SK-N-SH (cell line): ENCODE measurements around the gene PPM1A. TPM values are rescaled to one million over a fixed set of nuclear protein-coding genes. Genes with fewer than 3 reads are reported as not detected.

Source experiments
- CTCF ChIA-PET: fragments of 300-600, 350-600 bp; formaldehyde crosslinking; extraction: SDS; loops from one replicate; lab custom pipeline; 2021; lab: Yijun Ruan, JAX
- POLR2A ChIA-PET: fragments of 350-600 bp; sonication (Branson Sonifier 250); formaldehyde crosslinking; extraction: SDS; loops from one replicate; lab custom pipeline; 2020; ENCODE audit warnings: antibody characterized with exemption, inconsistent platforms; lab: Yijun Ruan, JAX
- DNase-seq: peaks from one replicate; pipeline ENCODE4 v3.0.0; 2012
- H2AFZ ChIP-seq: fragments of 200-600 bp; sonication (generic); 2 replicates; pipeline ENCODE4 v1.8.1; 2016; ENCODE audit warnings: antibody characterized with exemption, mild to moderate bottlenecking, low read depth
- H3F3A ChIP-seq: fragments of 200-600 bp; sonication (generic); replicated peaks from 2 replicates; pipeline ENCODE3; 2016; ENCODE audit warnings: antibody characterized with exemption, mild to moderate bottlenecking; ENCODE audit not compliant: insufficient read depth
- H3K27ac ChIP-seq, 2 experiments: fragments of 200-500 bp in 1 of 2; fragments of 200-600 bp in 1 of 2; sonication (Bioruptor generic) in 1 of 2; sonication (generic), shearing (Covaris generic) in 1 of 2; 2 replicates each; pipeline versions ENCODE4 v1.5.1 to v1.6.1; 2014 to 2016; ENCODE audit warnings: low read depth in 2 of 2, inconsistent platforms in 1 of 2, low read length in 1 of 2, mild to moderate bottlenecking in 1 of 2, mixed read lengths in 1 of 2
- H3K27me3 ChIP-seq: fragments of 200-600 bp; sonication (generic), shearing (Covaris generic); 2 replicates; pipeline ENCODE4 v1.6.1; 2016; ENCODE audit warnings: mixed run types; ENCODE audit not compliant: insufficient read depth
- H3K36me3 ChIP-seq, 2 experiments: fragments of 200-500 bp in 1 of 2; fragments of 200-600 bp in 1 of 2; sonication (Bioruptor generic) in 1 of 2; sonication (generic) in 1 of 2; replicated peaks in 1 of 2; 2 replicates each; pipeline versions ENCODE3 to v1.5.1; 2014 to 2016; ENCODE audit warnings: low read length in 1 of 2, mild to moderate bottlenecking in 1 of 2; ENCODE audit not compliant: insufficient read depth in 2 of 2, control insufficient read depth in 1 of 2
- H3K4me1 ChIP-seq, 2 experiments: fragments of 200-500 bp in 1 of 2; fragments of 200-600 bp in 1 of 2; sonication (Bioruptor generic) in 1 of 2; sonication (generic), shearing (Covaris generic) in 1 of 2; 2 replicates each; pipeline versions ENCODE4 v1.5.1 to v1.6.1; 2014 to 2016; ENCODE audit warnings: low read depth in 1 of 2, low read length in 1 of 2, mixed run types in 1 of 2; ENCODE audit not compliant: insufficient read depth in 2 of 2, control insufficient read depth in 1 of 2
- H3K4me2 ChIP-seq: fragments of 200-600 bp; sonication (generic), shearing (Covaris generic); 2 replicates; pipeline ENCODE4 v1.6.1; 2017; ENCODE audit warnings: mixed run types
- H3K4me3 ChIP-seq, 2 experiments: fragments of 200-500 bp in 1 of 2; fragments of 200-600 bp in 1 of 2; sonication (Bioruptor generic) in 1 of 2; sonication (generic), shearing (Covaris generic) in 1 of 2; 2 replicates each; pipeline versions ENCODE4 v1.5.1 to v1.8.1; 2014 to 2016; ENCODE audit warnings: low read depth in 2 of 2, inconsistent platforms in 1 of 2, low read length in 1 of 2, mild to moderate bottlenecking in 1 of 2, mixed read lengths in 1 of 2, moderate library complexity in 1 of 2
- H3K79me2 ChIP-seq: fragments of 200-600 bp; sonication (generic); 2 replicates; pipeline ENCODE4 v1.8.1; 2017; ENCODE audit warnings: mild to moderate bottlenecking; ENCODE audit not compliant: insufficient read depth
- H3K9ac ChIP-seq: fragments of 200-600 bp; sonication (generic); 2 replicates; pipeline ENCODE4 v1.6.1; 2017; ENCODE audit warnings: mixed run types
- H3K9me2 ChIP-seq: fragments of 200-600 bp; sonication (generic); 2 replicates; pipeline ENCODE4 v1.6.1; 2017; ENCODE audit warnings: mixed run types
- H3K9me3 ChIP-seq: fragments of 200-600 bp; sonication (generic); 2 replicates; pipeline ENCODE4 v1.6.1; 2017; ENCODE audit warnings: mixed run types, mild to moderate bottlenecking, moderate library complexity
- H4K20me1 ChIP-seq: fragments of 200-600 bp; sonication (generic); 2 replicates; pipeline ENCODE4 v1.6.1; 2017; ENCODE audit warnings: mild to moderate bottlenecking, mixed run types; ENCODE audit not compliant: insufficient read depth
- ELF1 ChIP-seq: IDR thresholded peaks from 2 replicates; pipeline ENCODE4 v1.4.0; 2012
- EZH2phosphoT487 ChIP-seq: fragments of 200-600 bp; sonication (generic); IDR thresholded peaks from 2 replicates; pipeline ENCODE4 v1.6.1; 2017; ENCODE audit warnings: low read depth, mixed run types, mild to moderate bottlenecking, antibody characterized with exemption, moderate library complexity, borderline replicate concordance
- FOSL2 ChIP-seq: IDR thresholded peaks from 2 replicates; pipeline ENCODE4 v1.4.0; 2012; ENCODE audit warnings: low read depth, mild to moderate bottlenecking, moderate library complexity, borderline replicate concordance
- FOXJ3 ChIP-seq: sonication (generic); formaldehyde crosslinking; IDR thresholded peaks from 2 replicates; pipeline ENCODE4 v1.5.1; 2020; ENCODE audit warnings: mild to moderate bottlenecking, missing genetic modification reagents
- POLR2AphosphoS5 ChIP-seq: IDR thresholded peaks from 2 replicates; pipeline ENCODE4 v1.6.1; 2012; ENCODE audit warnings: low read depth, low read length
- REST ChIP-seq: IDR thresholded peaks from 2 replicates; pipeline ENCODE4 v1.6.1; 2012; ENCODE audit warnings: mild to moderate bottlenecking, low read depth, low read length, moderate library complexity
- SIN3A ChIP-seq: IDR thresholded peaks from 2 replicates; pipeline ENCODE4 v1.6.1; 2012; ENCODE audit warnings: low read depth, mild to moderate bottlenecking, low read length, moderate library complexity, borderline replicate concordance
- TAF1 ChIP-seq: IDR thresholded peaks from 2 replicates; pipeline ENCODE4 v1.6.1; 2012; ENCODE audit warnings: low read depth, mild to moderate bottlenecking, low read length, moderate library complexity, borderline replicate concordance
- TCF12 ChIP-seq: IDR thresholded peaks from 2 replicates; pipeline ENCODE4 v1.4.0; 2012
- TEAD4 ChIP-seq: IDR thresholded peaks from 2 replicates; pipeline ENCODE4 v1.4.0; 2012; ENCODE audit warnings: mild to moderate bottlenecking, borderline replicate concordance; ENCODE audit not compliant: insufficient read depth
- WGBS: methylation state at CpG from one replicate; pipeline ENCODE4 v1.1.6; 2017; ENCODE audit warnings: low lambda C conversion rate; 5-methylcytosine and 5-hydroxymethylcytosine counted together
- polyA plus RNA-seq, 3 experiments: library from polyadenylated mRNA; depleted of rRNA; stranded (reverse); fragments of >200 nt; gene quantifications; 2 replicates each; pipeline ENCODE4 v1.2.3, GENCODE V29; 2012
- TF ChIP-seq, protein P1 (sequence below): IDR thresholded peaks from 2 replicates; pipeline ENCODE4 v1.4.0; 2012; ENCODE audit warnings: low read depth
- TF ChIP-seq, protein P2 (sequence below): IDR thresholded peaks from 2 replicates; pipeline ENCODE4; 2012

Gene PPM1A
- polyA plus RNA-seq, 1 of the 3 experiments (the other 2 are of a cell fraction) = 12.3 TPM

DNA sequence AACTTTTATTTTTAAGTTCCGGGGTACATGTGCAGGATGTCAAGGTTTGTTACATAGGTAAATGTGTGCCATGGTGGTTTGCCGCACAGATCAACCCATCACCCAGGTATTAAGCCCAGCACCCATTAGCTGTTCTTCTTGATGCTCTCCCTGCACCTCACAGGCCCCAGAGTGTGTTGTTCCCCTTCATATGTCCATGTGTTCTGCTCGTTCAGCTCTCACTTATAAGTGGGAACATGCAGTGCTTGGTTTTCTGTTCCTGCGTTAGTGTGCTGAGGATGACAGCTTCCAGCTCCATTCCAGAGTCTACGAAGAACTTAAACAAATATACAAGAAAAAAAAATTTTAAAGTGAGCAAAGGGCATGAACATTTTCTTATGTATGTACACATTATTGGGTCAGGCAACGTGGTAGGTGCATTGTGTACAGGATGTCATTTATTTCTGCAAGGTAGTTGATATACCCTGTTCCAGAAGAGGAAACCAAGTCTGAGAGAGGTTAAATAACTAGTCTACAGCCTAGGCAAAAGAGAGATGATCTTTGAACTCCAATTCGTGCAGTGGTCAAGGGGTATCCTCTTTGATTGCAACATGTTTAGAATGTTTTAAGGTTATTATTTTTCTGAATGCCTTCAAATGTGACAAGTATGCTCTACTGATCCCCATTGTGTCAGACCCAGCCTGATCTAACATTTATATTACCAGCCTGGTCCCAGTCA is 8.7 kb upstream of the PPM1A start:
- Histone ChIP-seq H3F3A (no peaks in the 10 kb centered on the region), H3K27me3 (no peaks in the 10 kb centered on the region), H2AFZ (no peak overlapping the region), H3K4me3 (no peak overlapping the region), H3K79me2 (no peaks in the 10 kb centered on the region), H3K9me2 (no peaks in the 10 kb centered on the region)
- CTCF ChIA-PET = no interaction called here
- TF ChIP-seq FOXJ3 (CRISPR knock-in tag) = no peak
- no peak for TF ChIP-seq TEAD4
- TF ChIP-seq, protein P1, sequence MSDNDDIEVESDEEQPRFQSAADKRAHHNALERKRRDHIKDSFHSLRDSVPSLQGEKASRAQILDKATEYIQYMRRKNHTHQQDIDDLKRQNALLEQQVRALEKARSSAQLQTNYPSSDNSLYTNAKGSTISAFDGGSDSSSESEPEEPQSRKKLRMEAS = no peak
- TF ChIP-seq FOSL2 = no peak
- TF ChIP-seq, all 33 proteins: peak for 0
- H4K20me1 ChIP-seq = no peaks in the 10 kb centered on the region
- no peak overlapping the region for H3K9ac ChIP-seq
- H3K36me3 ChIP-seq = no peaks in the 10 kb centered on the region
- no peaks in the 10 kb centered on the region for H3K9me3 ChIP-seq
- no peak for DNase-seq
- H3K27ac ChIP-seq = no peak overlapping the region
- peaks cover 0 to 1% of the 10 kb centered on the region in 2 experiments; a peak in 1 of 4 replicates for H3K4me1 ChIP-seq
- POLR2A ChIA-PET = no interaction called here
- 59% methylated on average over 7 of the region's 7 CpGs for WGBS
- H3K4me2 ChIP-seq = no peak overlapping the region

- CTCF ChIA-PET = no interaction called here
- DNase-seq = no peak
- Histone ChIP-seq H3K9me3 (no peaks in the 10 kb centered on the region), H4K20me1 (no peaks in the 10 kb centered on the region), H3K4me1 (peaks cover 0 to 4% of the 10 kb centered on the region in 2 experiments; a peak in 1 of 4 replicates), H3K27ac (no peak overlapping the region), H3K4me3 (no peak overlapping the region), H3F3A (no peaks in the 10 kb centered on the region), H2AFZ (no peak overlapping the region), H3K4me2 (no peak overlapping the region), H3K9ac (no peak overlapping the region), H3K27me3 (no peaks in the 10 kb centered on the region), H3K36me3 (no peaks in the 10 kb centered on the region), H3K9me2 (no peaks in the 10 kb centered on the region), H3K79me2 (no peaks in the 10 kb centered on the region)
- POLR2A ChIA-PET = interaction anchor here (0.7 kb wide), 1 partner anchor 536 kb away, joined by 7 read pairs; no protein-coding TSS in a partner anchor
- WGBS = 44% methylated on average over 1 of the region's 1 CpG
- no peak for TF ChIP-seq TCF12
- no peak for TF ChIP-seq ELF1
- TF ChIP-seq, protein P2, sequence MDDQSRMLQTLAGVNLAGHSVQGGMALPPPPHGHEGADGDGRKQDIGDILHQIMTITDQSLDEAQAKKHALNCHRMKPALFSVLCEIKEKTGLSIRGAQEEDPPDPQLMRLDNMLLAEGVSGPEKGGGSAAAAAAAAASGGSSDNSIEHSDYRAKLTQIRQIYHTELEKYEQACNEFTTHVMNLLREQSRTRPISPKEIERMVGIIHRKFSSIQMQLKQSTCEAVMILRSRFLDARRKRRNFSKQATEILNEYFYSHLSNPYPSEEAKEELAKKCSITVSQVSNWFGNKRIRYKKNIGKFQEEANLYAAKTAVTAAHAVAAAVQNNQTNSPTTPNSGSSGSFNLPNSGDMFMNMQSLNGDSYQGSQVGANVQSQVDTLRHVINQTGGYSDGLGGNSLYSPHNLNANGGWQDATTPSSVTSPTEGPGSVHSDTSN = no peak
- no peak for TF ChIP-seq POLR2AphosphoS5
These were observed 7.9 kb upstream of the PPM1A start for GRCh38 chr14:60241091-60241490.

- no peak for TF ChIP-seq EZH2phosphoT487
- no peak for TF ChIP-seq TEAD4
- TF ChIP-seq REST = no peak
- TF ChIP-seq TAF1 = no peak
- TF ChIP-seq SIN3A = no peak
- no peak for TF ChIP-seq TCF12
- TF ChIP-seq ELF1 = no peak
- H3K4me3 ChIP-seq = no peak overlapping the region
- H3K9ac ChIP-seq = no peak overlapping the region
- no peaks in the 10 kb centered on the region for H3K27me3 ChIP-seq
- H4K20me1 ChIP-seq = no peaks in the 10 kb centered on the region
- ChIA-PET CTCF (interaction anchor here (1.0 kb wide), 1 partner anchor 9 kb away, joined by 3 read pairs; no protein-coding TSS in a partner anchor), POLR2A (no interaction called here)
- no peak for DNase-seq
- WGBS = 65% methylated on average over 2 of the region's 2 CpGs
- no peaks in the 10 kb centered on the region for H3K79me2 ChIP-seq
- no peak overlapping the region for H3K27ac ChIP-seq
- no peaks in the 10 kb centered on the region for H3K9me3 ChIP-seq
- no peaks in the 10 kb centered on the region for H3K9me2 ChIP-seq
- H3K36me3 ChIP-seq = no peaks in the 10 kb centered on the region
- no peak overlapping the region for H3K4me2 ChIP-seq
- H3F3A ChIP-seq = peaks cover under 1% of the 10 kb centered on the region
- no peak overlapping the region for H2AFZ ChIP-seq
- peaks cover 0 to 4% of the 10 kb centered on the region in 2 experiments; a peak in 2 of 4 replicates for H3K4me1 ChIP-seq
These were observed 6.6 kb upstream of the PPM1A start for GRCh38 chr14:60242429-60242828.
